ENCODE measurements around the gene STIP1. TPM values are rescaled to one million over a fixed set of nuclear protein-coding genes. Genes with fewer than 3 reads are reported as not detected.

STIP1 gene
- total RNA-seq, 1 experiment from 2014 or later: 171 TPM

DNA sequence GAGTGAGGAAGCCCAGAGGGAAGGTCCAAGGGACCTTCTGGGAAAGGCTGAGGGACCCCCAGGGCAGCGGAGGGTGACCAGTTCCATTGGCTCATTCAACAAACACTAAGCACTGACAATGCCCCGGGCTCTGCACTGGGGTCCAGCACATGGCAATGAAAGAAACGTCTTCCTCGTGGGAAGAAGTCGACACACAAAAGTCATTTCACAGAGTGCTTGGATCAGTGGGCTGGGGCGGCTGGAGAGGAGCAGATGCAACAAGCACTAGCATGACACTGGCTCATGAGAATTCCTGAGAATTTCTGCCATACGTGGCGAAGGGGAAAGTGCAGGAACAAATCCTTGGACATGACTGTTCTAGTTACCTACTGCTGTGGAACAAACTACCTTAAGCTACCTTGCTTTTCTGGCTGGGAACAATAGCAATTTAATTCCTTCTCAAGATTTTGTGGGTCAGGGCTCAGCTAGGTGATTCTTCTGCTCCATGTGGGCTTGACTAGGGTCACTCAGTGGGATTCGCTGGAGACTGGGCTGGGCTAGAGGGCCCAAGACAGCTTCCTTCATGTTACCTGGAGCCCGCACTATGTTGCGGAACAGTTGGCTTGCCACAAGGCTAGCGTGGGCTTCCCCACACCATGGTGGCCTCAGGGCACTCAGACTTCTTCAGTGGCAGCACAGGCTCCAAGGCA, 6.9 kb upstream of the STIP1 start:
- POLR2A ChIA-PET: interaction anchor here (0.6 to 2.1 kb wide), 3 partner anchors 12 to 1577 kb away, joined by 3 to 6 read pairs (median 4); partner anchors contain the start of gene MTA2
- Mint-ChIP-seq H3K27ac (ENCODE audit: low read depth, unreplicated experiment) (no peak overlapping the region), H3K9me3 (ENCODE audit: unreplicated experiment) (no peaks in the 10 kb centered on the region), H3K4me3 (ENCODE audit: unreplicated experiment) (no peak overlapping the region), H3K27me3 (ENCODE audit: insufficient read depth, unreplicated experiment) (no peaks in the 10 kb centered on the region), H3K4me1 (ENCODE audit: insufficient read depth, unreplicated experiment) (peaks cover 7% of the 10 kb centered on the region), H3K36me3 (ENCODE audit: insufficient read depth, unreplicated experiment) (peaks cover 4% of the 10 kb centered on the region)
- no peak for DNase-seq (ENCODE audit: unreplicated experiment)
- TF ChIP-seq, protein P1, sequence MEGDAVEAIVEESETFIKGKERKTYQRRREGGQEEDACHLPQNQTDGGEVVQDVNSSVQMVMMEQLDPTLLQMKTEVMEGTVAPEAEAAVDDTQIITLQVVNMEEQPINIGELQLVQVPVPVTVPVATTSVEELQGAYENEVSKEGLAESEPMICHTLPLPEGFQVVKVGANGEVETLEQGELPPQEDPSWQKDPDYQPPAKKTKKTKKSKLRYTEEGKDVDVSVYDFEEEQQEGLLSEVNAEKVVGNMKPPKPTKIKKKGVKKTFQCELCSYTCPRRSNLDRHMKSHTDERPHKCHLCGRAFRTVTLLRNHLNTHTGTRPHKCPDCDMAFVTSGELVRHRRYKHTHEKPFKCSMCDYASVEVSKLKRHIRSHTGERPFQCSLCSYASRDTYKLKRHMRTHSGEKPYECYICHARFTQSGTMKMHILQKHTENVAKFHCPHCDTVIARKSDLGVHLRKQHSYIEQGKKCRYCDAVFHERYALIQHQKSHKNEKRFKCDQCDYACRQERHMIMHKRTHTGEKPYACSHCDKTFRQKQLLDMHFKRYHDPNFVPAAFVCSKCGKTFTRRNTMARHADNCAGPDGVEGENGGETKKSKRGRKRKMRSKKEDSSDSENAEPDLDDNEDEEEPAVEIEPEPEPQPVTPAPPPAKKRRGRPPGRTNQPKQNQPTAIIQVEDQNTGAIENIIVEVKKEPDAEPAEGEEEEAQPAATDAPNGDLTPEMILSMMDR (IDR thresholded peaks at IDR 0.05; ENCODE audit: unreplicated experiment): no peak
- intact Hi-C loops (cut with micrococcal nuclease): no loop called here
- no TSS peak for BruUV-seq (replicated peaks)
- CTCF ChIA-PET: no interaction called here

DNA sequence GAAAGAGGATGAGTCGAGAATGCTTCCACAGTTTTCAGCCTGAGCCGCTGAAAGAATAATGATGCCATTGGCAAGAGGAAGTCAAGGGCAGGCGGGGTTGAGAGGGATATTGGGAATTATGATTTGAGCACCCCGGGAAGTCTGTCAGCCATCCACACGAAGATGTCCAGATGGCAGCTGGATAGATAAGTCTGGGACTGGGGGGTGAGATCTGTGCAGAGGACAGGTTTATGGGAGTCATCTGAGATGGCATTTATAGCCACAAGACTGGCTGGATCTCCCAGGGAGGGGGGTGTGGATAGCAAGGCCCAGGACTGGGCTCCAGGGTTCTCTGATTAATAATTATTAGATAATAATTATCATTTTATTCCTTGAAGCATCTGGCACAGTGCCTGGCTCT, 5.1 kb upstream of the STIP1 start:
- TF ChIP-seq, protein P1 (IDR thresholded peaks at IDR 0.05; ENCODE audit: unreplicated experiment): no peak
- Mint-ChIP-seq H3K27ac (ENCODE audit: low read depth, unreplicated experiment) (no peak overlapping the region), H3K36me3 (ENCODE audit: insufficient read depth, unreplicated experiment) (peaks cover 9% of the 10 kb centered on the region), H3K4me3 (ENCODE audit: unreplicated experiment) (no peak overlapping the region), H3K9me3 (ENCODE audit: unreplicated experiment) (no peaks in the 10 kb centered on the region), H3K4me1 (ENCODE audit: insufficient read depth, unreplicated experiment) (peaks cover 7% of the 10 kb centered on the region), H3K27me3 (ENCODE audit: insufficient read depth, unreplicated experiment) (no peaks in the 10 kb centered on the region)
- no TSS peak for BruUV-seq (replicated peaks)
- ChIA-PET POLR2A (interaction anchor here (0.6 to 1.5 kb wide), 15 partner anchors 9 to 1327 kb away, joined by 3 to 23 read pairs (median 3); partner anchors contain the start of genes MACROD1, NUDT22, OTUB1 and PPP1R14B), CTCF (no interaction called here)
- intact Hi-C loops (cut with micrococcal nuclease): no loop called here
- no peak for DNase-seq (ENCODE audit: unreplicated experiment)

DNA sequence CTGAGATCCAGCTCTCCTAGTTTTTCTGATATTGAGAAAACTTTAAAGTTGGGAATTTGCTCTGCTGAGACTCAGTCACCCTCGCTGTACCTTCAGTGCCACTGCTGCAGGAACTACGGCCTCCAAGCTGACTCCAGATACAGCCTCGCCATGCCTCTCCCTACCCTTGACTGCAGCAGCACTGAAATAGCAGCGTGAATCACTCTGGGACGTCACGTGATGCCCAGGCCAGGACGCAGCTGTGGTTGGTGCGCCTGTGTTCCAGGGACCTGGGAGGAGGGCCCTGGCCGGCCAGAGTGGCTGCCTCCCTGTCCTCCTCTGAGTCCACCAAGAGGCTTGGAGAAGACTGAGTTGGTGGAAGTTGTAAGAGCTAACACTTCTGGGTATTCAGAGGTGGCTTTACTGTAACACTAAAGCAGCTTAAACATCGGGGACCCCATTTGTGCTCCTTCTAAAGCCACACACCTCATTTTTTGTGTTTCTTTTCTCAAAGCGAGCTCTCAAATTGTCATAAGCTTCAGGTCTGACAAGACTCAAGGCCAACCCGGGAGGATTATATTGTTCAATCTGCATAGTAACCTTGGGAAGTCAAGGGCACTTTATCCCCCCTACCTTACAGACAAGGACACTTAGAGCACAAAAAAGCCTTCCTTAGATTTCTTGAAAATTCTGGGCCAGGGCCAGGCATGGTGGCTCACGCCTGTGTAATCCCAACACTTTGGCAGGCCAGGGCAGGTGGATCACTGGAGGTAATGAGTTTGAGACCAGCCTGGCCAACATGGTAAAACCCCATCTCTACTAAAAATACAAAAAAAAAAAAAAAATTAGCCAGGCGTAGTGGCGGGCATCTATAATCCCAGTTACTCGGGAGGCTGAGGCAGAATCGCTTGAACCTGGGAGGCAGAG, 4.2 kb upstream of the STIP1 start:
- Mint-ChIP-seq H3K36me3 (ENCODE audit: insufficient read depth, unreplicated experiment) (peaks cover 12% of the 10 kb centered on the region), H3K9me3 (ENCODE audit: unreplicated experiment) (no peaks in the 10 kb centered on the region), H3K4me3 (ENCODE audit: unreplicated experiment) (peak overlapping the region; percentile 26), H3K27ac (ENCODE audit: low read depth, unreplicated experiment) (peak overlapping the region; percentile 31), H3K27me3 (ENCODE audit: insufficient read depth, unreplicated experiment) (no peaks in the 10 kb centered on the region), H3K4me1 (ENCODE audit: insufficient read depth, unreplicated experiment) (peaks cover 7% of the 10 kb centered on the region)
- POLR2A ChIA-PET: interaction anchor here (0.6 to 1.5 kb wide), 16 partner anchors 8 to 379 kb away, joined by 3 to 23 read pairs (median 3); partner anchors contain the start of genes MACROD1, NUDT22, OTUB1 and PPP1R14B
- TF ChIP-seq, protein P1 (IDR thresholded peaks at IDR 0.05; ENCODE audit: unreplicated experiment): no peak
- intact Hi-C loops (cut with micrococcal nuclease): no loop called here
- peak; percentile 90 for DNase-seq (ENCODE audit: unreplicated experiment)
- CTCF ChIA-PET: interaction anchor here (0.6 to 0.9 kb wide), 3 partner anchors 23 to 626 kb away, joined by 3 read pairs; no protein-coding TSS in a partner anchor
- no TSS peak for BruUV-seq (replicated peaks)

DNA sequence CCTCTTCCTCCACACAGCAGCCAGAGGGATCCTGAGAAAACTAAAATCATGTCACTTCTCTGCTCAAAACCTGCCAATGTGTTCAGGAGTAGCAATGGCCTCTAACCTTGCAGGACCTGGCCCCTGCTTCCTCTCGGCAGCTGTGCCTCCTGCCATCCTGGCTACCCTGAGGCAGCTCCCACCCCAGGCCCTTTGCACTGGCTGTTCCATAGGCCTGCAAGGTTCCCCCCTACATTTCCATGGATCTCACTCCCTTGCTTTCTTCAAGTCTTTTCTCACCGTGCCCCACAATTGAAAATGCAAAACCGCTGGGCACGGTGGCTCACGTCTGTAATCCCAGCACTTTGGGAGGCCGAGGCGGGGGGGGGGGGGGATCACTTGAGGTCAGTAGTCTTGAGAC, 2.1 kb upstream of the STIP1 start:
- ChIA-PET POLR2A (interaction anchor here (0.9 to 4.0 kb wide), 8 partner anchors 10 to 502 kb away, joined by 3 to 42 read pairs (median 4); partner anchors contain the start of genes ESRRA, MACROD1, NUDT22 and TRPT1), CTCF (interaction anchor here (0.5 to 0.6 kb wide), 3 partner anchors 112 to 1302 kb away, joined by 3 to 5 read pairs (median 3); no protein-coding TSS in a partner anchor)
- H3K36me3 Mint-ChIP-seq (ENCODE audit: insufficient read depth, unreplicated experiment): peaks cover 8% of the 10 kb centered on the region
- H3K27ac Mint-ChIP-seq (ENCODE audit: low read depth, unreplicated experiment): no peak overlapping the region
- TF ChIP-seq, protein P1 (IDR thresholded peaks at IDR 0.05; ENCODE audit: unreplicated experiment): no peak
- H3K9me3 Mint-ChIP-seq (ENCODE audit: unreplicated experiment): no peaks in the 10 kb centered on the region
- no TSS peak for BruUV-seq (replicated peaks)
- no peak overlapping the region for H3K4me3 Mint-ChIP-seq (ENCODE audit: unreplicated experiment)
- H3K4me1 Mint-ChIP-seq (ENCODE audit: insufficient read depth, unreplicated experiment): peaks cover 7% of the 10 kb centered on the region
- intact Hi-C loops (cut with micrococcal nuclease): no loop called here
- H3K27me3 Mint-ChIP-seq (ENCODE audit: insufficient read depth, unreplicated experiment): no peaks in the 10 kb centered on the region
- no peak for DNase-seq (ENCODE audit: unreplicated experiment)

Measured in MCF 10A (cell line).